Loucy (cell line): ENCODE results near the gene PABPN1L.

ENCODE experiments used
- CTCF ChIP-seq: fragments of 200-600 bp; sonication (generic); conservative IDR thresholded peaks from 2 replicates; pipeline ENCODE4 v1.5.1; 2014; ENCODE audit warnings: mild to moderate bottlenecking, antibody characterized with exemption, low read length
- EZH2phosphoT487 ChIP-seq: fragments of 200-600 bp; IDR thresholded peaks from 2 replicates; pipeline ENCODE4 v1.6.1; 2018; ENCODE audit warnings: antibody characterized with exemption, mild to moderate bottlenecking, moderate library complexity, borderline replicate concordance

GRCh38 chr16:88819126-88819525 is 47.3 kb downstream of the PABPN1L start:
- TF ChIP-seq EZH2phosphoT487, result no peak
- TF ChIP-seq CTCF, result no peak
